ENCODE measurements around the gene CINP.

- TF ChIP-seq CTCF (conservative IDR thresholded peaks at IDR 0.05; ENCODE audit: low read depth, low read length) = no peak
- no peak for TF ChIP-seq EZH2phosphoT487 (IDR thresholded peaks at IDR 0.05; ENCODE audit: borderline replicate concordance, low read length)
- TF ChIP-seq EZH2 (IDR thresholded peaks at IDR 0.05; ENCODE audit: low read length, unreplicated experiment) = no peak
Observed at GRCh38 chr14:102341566-102341965, 21.1 kb downstream of the CINP start.
